A549 (cell line): ENCODE measurements around the gene CER1. TPM values are rescaled to one million over a fixed set of nuclear protein-coding genes. Genes with fewer than 3 reads are reported as not detected.

Experiments
- ATAC-seq, 2 experiments: fragments of 200-7000 bp in 1 of 2; fragments of >200 bp in 1 of 2; cut with Nextera tagmentation in 1 of 2; cut with Tn5 transposase in 1 of 2; 3 replicates each; pipeline versions ENCODE4 v1.8.0 to v1.9.1; 2018 to 2020; ENCODE audit warnings: mild to moderate bottlenecking in 1 of 2, moderate library complexity in 1 of 2
- CTCF ChIA-PET: fragments of 300-600 bp; sonication (Branson Sonifier 250); formaldehyde crosslinking; extraction: SDS; loops from one replicate; lab custom pipeline; 2021; ENCODE audit warnings: antibody characterized with exemption, inconsistent platforms; lab: Yijun Ruan, JAX
- POLR2A ChIA-PET: fragments of 350-600 bp; formaldehyde crosslinking; extraction: SDS; loops from one replicate; lab custom pipeline; 2021; ENCODE audit warnings: antibody characterized with exemption, inconsistent platforms; lab: Yijun Ruan, JAX
- DNase-seq, 2 experiments: peaks; one replicate each; pipeline versions ENCODE4 v3.0.0 to v3.0.0-alpha.2; 2011 to 2016; ENCODE audit warnings: low read depth in 1 of 2, low spot score in 1 of 2
- FAIRE-seq: peaks from 2 replicates; lab custom pipeline; 2011; peaks lifted over from hg19 to GRCh38; lab: Jason Lieb, UNC
- H3K27ac ChIP-seq, 2 experiments: fragments of >200 bp; sonication (Bioruptor Twin); formaldehyde crosslinking; 3 replicates each; pipeline ENCODE4 v1.5.1; 2016 to 2017
- H3K4me1 ChIP-seq: fragments of >200 bp; sonication (Bioruptor Twin); formaldehyde crosslinking; 3 replicates; pipeline ENCODE4 v1.6.1; 2016
- H3K4me2 ChIP-seq: fragments of >200 bp; sonication (Bioruptor Twin); formaldehyde crosslinking; 3 replicates; pipeline ENCODE4 v1.6.1; 2016
- H3K4me3 ChIP-seq: fragments of >200 bp; sonication (Bioruptor Twin); formaldehyde crosslinking; 3 replicates; pipeline ENCODE4 v1.5.1; 2016
- H3K9me3 ChIP-seq: fragments of >200 bp; sonication (Bioruptor Twin); formaldehyde crosslinking; 3 replicates; pipeline ENCODE4 v1.6.1; 2016
- BCL3 ChIP-seq: fragments of >200 bp; sonication (Bioruptor Twin); formaldehyde crosslinking; IDR thresholded peaks from 3 replicates; pipeline ENCODE4 v1.6.1; 2016
- CBX2 ChIP-seq: fragments of 200-600 bp; sonication (generic); IDR thresholded peaks from 2 replicates; pipeline ENCODE4 v1.6.1; 2016; ENCODE audit warnings: low read depth, mild to moderate bottlenecking, borderline replicate concordance
- CBX8 ChIP-seq: fragments of 200-600 bp; sonication (generic); IDR thresholded peaks from 2 replicates; pipeline ENCODE4 v1.6.1; 2016
- EHF ChIP-seq: fragments of 250-450 bp; sonication (Bioruptor Pico); IDR thresholded peaks from 2 replicates; pipeline ENCODE4 v1.5.0; 2020; ENCODE audit warnings: mild to moderate bottlenecking
- EP300 ChIP-seq, 2 experiments: fragments of >200 bp; sonication (Bioruptor Twin); formaldehyde crosslinking; IDR thresholded peaks; 2 replicates in 1 of 2; 3 replicates in 1 of 2; pipeline ENCODE4 v1.6.1; 2016 to 2017
- ESRRA ChIP-seq: fragments of 150-350 bp; IDR thresholded peaks from 2 replicates; pipeline ENCODE4 v1.6.1; 2014; ENCODE audit warnings: mild to moderate bottlenecking, low read length, borderline replicate concordance
- FOSB ChIP-seq: fragments of 250-450 bp; sonication (Bioruptor Pico); IDR thresholded peaks from 2 replicates; pipeline ENCODE4 v1.5.0; 2020; ENCODE audit warnings: mild to moderate bottlenecking, moderate library complexity
- HDAC2 ChIP-seq: fragments of 200-600 bp; sonication (generic); IDR thresholded peaks from 2 replicates; pipeline ENCODE4 v1.6.1; 2016
- HES2 ChIP-seq: fragments of >200 bp; sonication (Bioruptor Twin); formaldehyde crosslinking; IDR thresholded peaks from 2 replicates; pipeline ENCODE4 v1.6.1; 2016
- HOXB13 ChIP-seq: fragments of 250-450 bp; sonication (Bioruptor Pico); IDR thresholded peaks from 2 replicates; pipeline ENCODE4 v1.5.0; 2020; ENCODE audit warnings: low read depth, mild to moderate bottlenecking, moderate library complexity
- JUN ChIP-seq, 2 experiments: fragments of >200 bp; sonication (Bioruptor Twin); formaldehyde crosslinking; IDR thresholded peaks; 2 replicates in 1 of 2; 3 replicates in 1 of 2; pipeline ENCODE4 v1.6.1; 2016 to 2017
- JUNB ChIP-seq: fragments of >200 bp; sonication (Bioruptor Twin); formaldehyde crosslinking; IDR thresholded peaks from 2 replicates; pipeline ENCODE4 v1.6.1; 2016
- MYC ChIP-seq: IDR thresholded peaks from 2 replicates; pipeline ENCODE4 v1.6.1; 2012; ENCODE audit warnings: mild to moderate bottlenecking, inconsistent platforms, low read length, improper control_type of control experiment, borderline replicate concordance
- NPAS2 ChIP-seq: fragments of 250-450 bp; sonication (Bioruptor Pico); IDR thresholded peaks from 2 replicates; pipeline ENCODE4 v1.8.0; 2022; ENCODE audit warnings: mild to moderate bottlenecking, moderate library complexity, borderline replicate concordance
- NR3C1 ChIP-seq: fragments of >200 bp; sonication (Bioruptor Twin); formaldehyde crosslinking; IDR thresholded peaks from 3 replicates; pipeline ENCODE4 v1.6.1; 2017
- PHF8 ChIP-seq: fragments of 200-600 bp; sonication (generic); IDR thresholded peaks from 2 replicates; pipeline ENCODE4 v1.6.1; 2016; ENCODE audit warnings: low read depth, mild to moderate bottlenecking, antibody characterized with exemption, moderate library complexity, borderline replicate concordance
- POLR2AphosphoS2 ChIP-seq: conservative IDR thresholded peaks from 2 replicates; pipeline ENCODE4 v1.6.1; 2012; ENCODE audit warnings: low read length, improper control_type of control experiment, inconsistent platforms
- RAD21 ChIP-seq, 2 experiments: fragments of >200 bp in 1 of 2; sonication (Bioruptor Twin) in 1 of 2; formaldehyde crosslinking in 1 of 2; IDR thresholded peaks in 1 of 2; conservative IDR thresholded peaks in 1 of 2; 2 replicates in 1 of 2; 3 replicates in 1 of 2; pipeline ENCODE4 v1.6.1; 2012 to 2018; ENCODE audit warnings: inconsistent platforms in 1 of 2
- RARB ChIP-seq: fragments of 250-450 bp; sonication (Bioruptor Pico); IDR thresholded peaks from 2 replicates; pipeline ENCODE4 v1.8.0; 2021; ENCODE audit warnings: mild to moderate bottlenecking, moderate library complexity
- RFX5 ChIP-seq: fragments of 450-650 bp; IDR thresholded peaks from 2 replicates; pipeline ENCODE4 v1.7.1; 2014; ENCODE audit warnings: antibody characterized with exemption, mild to moderate bottlenecking, moderate library complexity
- RNF2 ChIP-seq: fragments of 200-600 bp; sonication (generic); IDR thresholded peaks from 2 replicates; pipeline ENCODE4 v1.6.1; 2016; ENCODE audit warnings: low read depth, mild to moderate bottlenecking, antibody characterized with exemption, moderate library complexity, borderline replicate concordance
- TFCP2L1 ChIP-seq: fragments of 250-450 bp; sonication (Bioruptor Pico); IDR thresholded peaks from 2 replicates; pipeline ENCODE4 v1.5.0; 2021; ENCODE audit warnings: mild to moderate bottlenecking
- WGBS: methylation state at CpG from one replicate; pipeline ENCODE4 v1.1.6; 2017; ENCODE audit errors: missing lambda C conversion rate; 5-methylcytosine and 5-hydroxymethylcytosine counted together
- polyA plus RNA-seq, 4 experiments: library from polyadenylated mRNA; depleted of rRNA in 3 of 4; stranded (reverse); fragments of >200 nt; fragmentation: RNase III in 1 of 4; extraction: RNeasy Plus Mini Kit Qiagen cat#74134 plus additional on column Dnase treatment in 1 of 4; gene quantifications; 2 replicates in 3 of 4; 3 replicates in 1 of 4; pipeline ENCODE4 v1.2.3, GENCODE V29; 2011 to 2017

Gene CER1
- polyA plus RNA-seq, 2 of the 4 experiments (the other 2 are of a cell fraction): not detected

GRCh38 chr9:14761584-14761983 lies 39.1 kb upstream of the CER1 start:
- H3K4me1 ChIP-seq: no peaks in the 10 kb centered on the region
- H3K4me3 ChIP-seq: no peak overlapping the region
- ChIA-PET POLR2A (no interaction called here), CTCF (interaction anchor here (1.0 to 1.2 kb wide), 2 partner anchors 10 to 297 kb away, joined by 3 to 5 read pairs; no protein-coding TSS in a partner anchor)
- no peak overlapping the region for H3K4me2 ChIP-seq
- no peaks in the 10 kb centered on the region for H3K9me3 ChIP-seq
- 1% methylated on average over 2 of the region's 2 CpGs for WGBS
- H3K27ac ChIP-seq: no peak overlapping the region
- DNase-seq: no peak
- no peak for TF ChIP-seq ESRRA
- no peak for TF ChIP-seq EP300 (IDR thresholded peaks at IDR 0.05)
- TF ChIP-seq RAD21 (conservative IDR thresholded peaks at IDR 0.05 in 1 of 2, IDR thresholded peaks at IDR 0.05 in 1 of 2): no peak
- no peak for FAIRE-seq
- ATAC-seq: no peak

GRCh38 chr9:14760060-14760459 lies 37.5 kb upstream of the CER1 start:
- no peak overlapping the region for H3K4me3 ChIP-seq
- ATAC-seq (no peak), DNase-seq (no peak), FAIRE-seq (no peak)
- no peak overlapping the region for H3K27ac ChIP-seq
- no peaks in the 10 kb centered on the region for H3K9me3 ChIP-seq
- no peaks in the 10 kb centered on the region for H3K4me1 ChIP-seq
- no peak for TF ChIP-seq HOXB13
- TF ChIP-seq HES2: no peak
- no peak for TF ChIP-seq JUN (IDR thresholded peaks at IDR 0.05)
- no peak for TF ChIP-seq FOSB
- TF ChIP-seq PHF8: no peak
- no peak for TF ChIP-seq EHF (CRISPR knock-in tag)
- no peak for TF ChIP-seq JUNB
- no peak for TF ChIP-seq NPAS2 (CRISPR knock-in tag)
- TF ChIP-seq RFX5: no peak
- no peak for TF ChIP-seq MYC
- TF ChIP-seq RNF2: no peak
- POLR2A ChIA-PET: no interaction called here
- WGBS: 0% methylated on average over 1 of the region's 1 CpG
- H3K4me2 ChIP-seq: no peak overlapping the region
- CTCF ChIA-PET: no interaction called here

- Histone ChIP-seq H3K4me1 (no peaks in the 10 kb centered on the region), H3K4me3 (no peak overlapping the region), H3K4me2 (no peak overlapping the region), H3K9me3 (no peaks in the 10 kb centered on the region), H3K27ac (no peak overlapping the region)
- no peak for DNase-seq
- no peak for TF ChIP-seq NR3C1
- TF ChIP-seq POLR2AphosphoS2: no peak
- TF ChIP-seq CBX2: no peak
- TF ChIP-seq HDAC2: no peak
- no peak for TF ChIP-seq CBX8
- no peak for TF ChIP-seq HES2
- TF ChIP-seq BCL3: no peak
- no peak for TF ChIP-seq TFCP2L1 (CRISPR knock-in tag)
- no peak for TF ChIP-seq FOSB
- TF ChIP-seq RARB (CRISPR knock-in tag): no peak
- WGBS: 0% methylated on average over 1 of the region's 1 CpG
- POLR2A ChIA-PET: interaction anchor here (0.7 kb wide), 1 partner anchor 94 kb away, joined by 3 read pairs; no protein-coding TSS in a partner anchor
- CTCF ChIA-PET: interaction anchor here (1.1 to 1.8 kb wide), 2 partner anchors 12 to 30 kb away, joined by 3 to 6 read pairs; no protein-coding TSS in a partner anchor
- FAIRE-seq: no peak
- ATAC-seq: no peak
Measured at GRCh38 chr9:14756291-14756690, 33.8 kb upstream of the CER1 start.
